Measurements from ENCODE around the gene THAP4.
A peak's percentile ranks its signal among the peaks of the same experiment; 100 is the strongest.

The THAP4 gene

GRCh38 chr2:241632478-241633325 is 4.3 kb downstream of the THAP4 start:
- Histone ChIP-seq H3K9me3 (ENCODE audit: control insufficient read depth, low read depth, low read length) (no peaks in the 10 kb centered on the region), H3K27me3 (ENCODE audit: control insufficient read depth, insufficient read depth, low read length) (no peaks in the 10 kb centered on the region), H3K4me1 (ENCODE audit: control insufficient read depth, low read depth, low read length) (peaks cover 3% of the 10 kb centered on the region), H3K36me3 (ENCODE audit: control insufficient read depth, low read depth, low read length) (peaks cover 35% of the 10 kb centered on the region), H3K27ac (ENCODE audit: low read length) (no peak overlapping the region), H3K9ac (ENCODE audit: low read length) (no peak overlapping the region), H3K4me3 (ENCODE audit: low read length) (no peak overlapping the region)

- Histone ChIP-seq H3K27me3 (ENCODE audit: control insufficient read depth, insufficient read depth, low read length) (no peaks in the 10 kb centered on the region), H3K4me1 (ENCODE audit: control insufficient read depth, low read depth, low read length) (no peaks in the 10 kb centered on the region), H3K27ac (ENCODE audit: low read length) (no peak overlapping the region), H3K4me3 (ENCODE audit: low read length) (no peak overlapping the region), H3K36me3 (ENCODE audit: control insufficient read depth, low read depth, low read length) (peaks cover 35% of the 10 kb centered on the region), H3K9me3 (ENCODE audit: control insufficient read depth, low read depth, low read length) (no peaks in the 10 kb centered on the region), H3K9ac (ENCODE audit: low read length) (no peak overlapping the region)
Measured at GRCh38 chr2:241629762-241630435, 7.1 kb downstream of the THAP4 start.

- Histone ChIP-seq H3K27me3 (ENCODE audit: control insufficient read depth, insufficient read depth, low read length) (no peaks in the 10 kb centered on the region), H3K4me1 (ENCODE audit: control insufficient read depth, low read depth, low read length) (no peaks in the 10 kb centered on the region), H3K4me3 (ENCODE audit: low read length) (no peak overlapping the region), H3K9me3 (ENCODE audit: control insufficient read depth, low read depth, low read length) (no peaks in the 10 kb centered on the region), H3K36me3 (ENCODE audit: control insufficient read depth, low read depth, low read length) (peaks cover 24% of the 10 kb centered on the region), H3K9ac (ENCODE audit: low read length) (no peak overlapping the region), H3K27ac (ENCODE audit: low read length) (no peak overlapping the region)
Measured at GRCh38 chr2:241627675-241628074, 9.3 kb downstream of the THAP4 start.

- H3K27me3 ChIP-seq (ENCODE audit: control insufficient read depth, insufficient read depth, low read length), result no peaks in the 10 kb centered on the region
- H3K36me3 ChIP-seq (ENCODE audit: control insufficient read depth, low read depth, low read length), result no peaks in the 10 kb centered on the region
- no peak overlapping the region for H3K27ac ChIP-seq (ENCODE audit: low read length)
- H3K9ac ChIP-seq (ENCODE audit: low read length), result no peak overlapping the region
- no peaks in the 10 kb centered on the region for H3K9me3 ChIP-seq (ENCODE audit: control insufficient read depth, low read depth, low read length)
- no peak overlapping the region for H3K4me3 ChIP-seq (ENCODE audit: low read length)
- H3K4me1 ChIP-seq (ENCODE audit: control insufficient read depth, low read depth, low read length), result peaks cover 6% of the 10 kb centered on the region
Measured at GRCh38 chr2:241620419-241620769, 16.6 kb downstream of the THAP4 start.

- H3K4me1 ChIP-seq (ENCODE audit: control insufficient read depth, low read depth, low read length), result peaks cover 6% of the 10 kb centered on the region
- no peak overlapping the region for H3K4me3 ChIP-seq (ENCODE audit: low read length)
- no peak overlapping the region for H3K27ac ChIP-seq (ENCODE audit: low read length)
- H3K36me3 ChIP-seq (ENCODE audit: control insufficient read depth, low read depth, low read length), result no peaks in the 10 kb centered on the region
- H3K9me3 ChIP-seq (ENCODE audit: control insufficient read depth, low read depth, low read length), result no peaks in the 10 kb centered on the region
- H3K9ac ChIP-seq (ENCODE audit: low read length), result no peak overlapping the region
- no peaks in the 10 kb centered on the region for H3K27me3 ChIP-seq (ENCODE audit: control insufficient read depth, insufficient read depth, low read length)
Measured at GRCh38 chr2:241619597-241620418, 17.1 kb downstream of the THAP4 start.

- H3K4me3 ChIP-seq (ENCODE audit: low read length), result no peak overlapping the region
- no peak overlapping the region for H3K27ac ChIP-seq (ENCODE audit: low read length)
- H3K4me1 ChIP-seq (ENCODE audit: control insufficient read depth, low read depth, low read length), result peaks cover 6% of the 10 kb centered on the region
Measured at GRCh38 chr2:241618829-241619228, 18.1 kb downstream of the THAP4 start.

GRCh38 chr2:241618296-241618805 is 18.6 kb downstream of the THAP4 start:
- Histone ChIP-seq H3K27me3 (ENCODE audit: control insufficient read depth, insufficient read depth, low read length) (no peaks in the 10 kb centered on the region), H3K9ac (ENCODE audit: low read length) (no peak overlapping the region), H3K27ac (ENCODE audit: low read length) (no peak overlapping the region), H3K4me3 (ENCODE audit: low read length) (no peak overlapping the region), H3K9me3 (ENCODE audit: control insufficient read depth, low read depth, low read length) (no peaks in the 10 kb centered on the region), H3K36me3 (ENCODE audit: control insufficient read depth, low read depth, low read length) (no peaks in the 10 kb centered on the region), H3K4me1 (ENCODE audit: control insufficient read depth, low read depth, low read length) (peaks cover 6% of the 10 kb centered on the region)

More at GRCh38 chr2:241618829-241619228, 18.1 kb downstream of the THAP4 start:
- Histone ChIP-seq H3K9ac (ENCODE audit: low read length) (no peak overlapping the region), H3K9me3 (ENCODE audit: control insufficient read depth, low read depth, low read length) (no peaks in the 10 kb centered on the region), H3K36me3 (ENCODE audit: control insufficient read depth, low read depth, low read length) (no peaks in the 10 kb centered on the region), H3K27me3 (ENCODE audit: control insufficient read depth, insufficient read depth, low read length) (no peaks in the 10 kb centered on the region)

- Histone ChIP-seq H3K4me1 (ENCODE audit: control insufficient read depth, low read depth, low read length) (peaks cover 6% of the 10 kb centered on the region), H3K27me3 (ENCODE audit: control insufficient read depth, insufficient read depth, low read length) (no peaks in the 10 kb centered on the region), H3K36me3 (ENCODE audit: control insufficient read depth, low read depth, low read length) (no peaks in the 10 kb centered on the region), H3K4me3 (ENCODE audit: low read length) (peak overlapping the region; percentile 42), H3K9ac (ENCODE audit: low read length) (peak overlapping the region; percentile 9), H3K27ac (ENCODE audit: low read length) (no peak overlapping the region), H3K9me3 (ENCODE audit: control insufficient read depth, low read depth, low read length) (no peaks in the 10 kb centered on the region)
Measured at GRCh38 chr2:241617431-241618154, 19.4 kb downstream of the THAP4 start.

GRCh38 chr2:241616168-241617125 is 20.5 kb downstream of the THAP4 start:
- H3K27ac ChIP-seq (ENCODE audit: low read length), result no peak overlapping the region

GRCh38 chr2:241615522-241616052 is 21.4 kb downstream of the THAP4 start:
- H3K27ac ChIP-seq (ENCODE audit: low read length), result no peak overlapping the region
- H3K9ac ChIP-seq (ENCODE audit: low read length), result no peak overlapping the region
- H3K9me3 ChIP-seq (ENCODE audit: control insufficient read depth, low read depth, low read length), result no peaks in the 10 kb centered on the region
- H3K4me3 ChIP-seq (ENCODE audit: low read length), result no peak overlapping the region
- peaks cover 6% of the 10 kb centered on the region for H3K4me1 ChIP-seq (ENCODE audit: control insufficient read depth, low read depth, low read length)
- H3K27me3 ChIP-seq (ENCODE audit: control insufficient read depth, insufficient read depth, low read length), result no peaks in the 10 kb centered on the region
- no peaks in the 10 kb centered on the region for H3K36me3 ChIP-seq (ENCODE audit: control insufficient read depth, low read depth, low read length)

More at GRCh38 chr2:241616168-241617125, 20.5 kb downstream of the THAP4 start:
- H3K27me3 ChIP-seq (ENCODE audit: control insufficient read depth, insufficient read depth, low read length), result no peaks in the 10 kb centered on the region
- no peaks in the 10 kb centered on the region for H3K36me3 ChIP-seq (ENCODE audit: control insufficient read depth, low read depth, low read length)
- H3K4me1 ChIP-seq (ENCODE audit: control insufficient read depth, low read depth, low read length), result peaks cover 6% of the 10 kb centered on the region
- no peaks in the 10 kb centered on the region for H3K9me3 ChIP-seq (ENCODE audit: control insufficient read depth, low read depth, low read length)
- peak overlapping the region; percentile 9 for H3K9ac ChIP-seq (ENCODE audit: low read length)
- no peak overlapping the region for H3K4me3 ChIP-seq (ENCODE audit: low read length)
